MG63 (cell line): ENCODE measurements around the gene KAZALD1. TPM values are rescaled to one million over a fixed set of nuclear protein-coding genes. Genes with fewer than 3 reads are reported as not detected.

Experiments used
- DNase-seq: peaks from one replicate; pipeline ENCODE4 v3.0.0-alpha.2; 2020
- H3K27me3 ChIP-seq: fragments of 250-450 bp; sonication (Bioruptor Pico); 2 replicates; pipeline ENCODE4 v1.5.1; 2020; ENCODE audit warnings: mild to moderate bottlenecking, moderate library complexity
- H3K36me3 ChIP-seq: fragments of 250-450 bp; sonication (Bioruptor Pico); 2 replicates; pipeline ENCODE4 v1.5.1; 2020; ENCODE audit warnings: mild to moderate bottlenecking, moderate library complexity
- H3K4me3 ChIP-seq: fragments of 250-450 bp; sonication (Bioruptor Pico); 2 replicates; pipeline ENCODE4 v1.5.1; 2020; ENCODE audit warnings: mild to moderate bottlenecking, moderate library complexity
- H3K9me3 ChIP-seq: fragments of 250-450 bp; sonication (Bioruptor Pico); 2 replicates; pipeline ENCODE4 v1.5.1; 2020; ENCODE audit warnings: mild to moderate bottlenecking, moderate library complexity
- total RNA-seq: library from RNA; depleted of rRNA; stranded (reverse); fragments of >200 nt; shearing (Covaris generic); gene quantifications from 2 replicates; pipeline ENCODE4 v1.2.3, GENCODE V29; 2014; ENCODE audit warnings: low replicate concordance

KAZALD1 gene
- total RNA-seq, 1 experiment from 2014 or later = 54.4 TPM

- H3K9me3 ChIP-seq = no peaks in the 10 kb centered on the region
- no peaks in the 10 kb centered on the region; the same call in 1 of the 2 replicates for H3K27me3 ChIP-seq
- no peaks in the 10 kb centered on the region for H3K36me3 ChIP-seq
- no peak overlapping the region for H3K4me3 ChIP-seq
- DNase-seq = no peak
Observed at GRCh38 chr10:101094121-101094879, 32.5 kb downstream of the KAZALD1 start.

DNA sequence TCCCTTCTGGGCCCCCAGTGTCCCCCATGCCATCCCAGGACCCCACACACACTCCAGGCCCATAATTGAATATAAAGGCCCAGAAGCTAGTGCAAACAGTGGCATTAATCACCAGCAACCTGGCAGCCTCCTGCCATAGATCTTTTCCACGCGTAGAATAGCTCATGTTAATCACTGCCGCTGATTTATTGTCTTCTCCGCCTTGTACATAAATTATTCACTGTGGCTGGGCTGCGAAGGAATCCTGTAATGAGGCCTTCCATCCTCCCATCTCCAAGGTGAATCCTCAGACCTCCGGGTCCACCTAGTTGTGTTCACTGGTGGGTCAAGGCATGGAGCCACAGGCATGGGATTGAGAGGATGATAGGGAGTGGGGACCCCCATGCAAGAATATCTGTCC lies 33.2 kb downstream of the KAZALD1 start:
- Histone ChIP-seq H3K36me3 (no peaks in the 10 kb centered on the region), H3K4me3 (no peak overlapping the region), H3K9me3 (no peaks in the 10 kb centered on the region), H3K27me3 (no peaks in the 10 kb centered on the region; the same call in 1 of the 2 replicates)
- DNase-seq = no peak

- peak; percentile 60 for DNase-seq
- no peak overlapping the region for H3K4me3 ChIP-seq
- H3K9me3 ChIP-seq = no peaks in the 10 kb centered on the region
- no peaks in the 10 kb centered on the region for H3K36me3 ChIP-seq
- no peaks in the 10 kb centered on the region; the same call in 1 of the 2 replicates for H3K27me3 ChIP-seq
Observed at GRCh38 chr10:101095550-101096213, 33.9 kb downstream of the KAZALD1 start.

DNA sequence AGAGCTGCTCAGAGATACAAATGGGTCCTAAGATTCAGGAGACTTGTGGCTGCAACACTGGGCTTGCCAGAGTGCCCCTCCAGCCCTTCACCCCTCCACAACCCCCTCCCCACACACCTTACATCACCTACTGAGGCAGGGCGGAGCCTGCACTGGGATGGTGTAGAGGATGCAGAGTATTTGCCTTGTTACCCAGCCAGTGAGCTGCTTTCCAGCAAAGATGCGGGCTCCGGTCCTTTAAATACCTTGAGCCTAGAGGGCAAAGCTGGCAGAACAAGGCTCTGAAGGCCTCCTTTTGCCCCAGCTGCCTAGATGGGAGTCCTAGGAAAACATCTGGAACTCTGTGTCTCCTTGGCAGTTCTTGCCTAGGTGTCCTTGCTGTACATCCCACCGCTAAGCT lies 34.6 kb downstream of the KAZALD1 start:
- Histone ChIP-seq H3K27me3 (peaks cover 4% of the 10 kb centered on the region; the same call in 1 of the 2 replicates), H3K9me3 (no peaks in the 10 kb centered on the region), H3K4me3 (no peak overlapping the region), H3K36me3 (no peaks in the 10 kb centered on the region)
- DNase-seq = no peak

DNA sequence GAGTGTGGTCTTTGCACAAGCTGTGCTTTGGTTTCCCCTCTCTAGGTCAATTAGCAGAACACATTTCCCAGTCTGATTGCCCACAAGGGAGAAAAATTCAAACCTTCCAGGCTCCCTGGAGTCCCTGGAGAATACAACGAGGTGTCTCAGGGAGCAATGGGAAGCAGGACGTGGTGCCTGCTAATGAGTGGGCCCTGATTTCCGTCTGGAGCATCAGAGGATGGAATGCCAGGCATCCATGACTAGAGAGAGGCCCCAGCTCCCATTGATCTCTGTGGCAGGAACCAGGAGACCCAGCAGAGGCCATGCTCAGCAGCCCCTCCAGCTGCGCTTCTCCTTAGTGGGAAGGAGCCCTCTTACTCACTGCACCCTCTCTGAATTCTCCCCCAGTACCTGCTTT lies 36.1 kb downstream of the KAZALD1 start:
- Histone ChIP-seq H3K27me3 (peaks cover 9% of the 10 kb centered on the region; the same call in 1 of the 2 replicates), H3K4me3 (no peak overlapping the region), H3K9me3 (no peaks in the 10 kb centered on the region), H3K36me3 (no peaks in the 10 kb centered on the region)
- no peak for DNase-seq

- peaks cover 9% of the 10 kb centered on the region; the same call in 1 of the 2 replicates for H3K27me3 ChIP-seq
- no peaks in the 10 kb centered on the region for H3K9me3 ChIP-seq
- no peaks in the 10 kb centered on the region for H3K36me3 ChIP-seq
- DNase-seq = no peak
- H3K4me3 ChIP-seq = no peak overlapping the region
Observed at GRCh38 chr10:101099901-101100300, 38.1 kb downstream of the KAZALD1 start.

DNA sequence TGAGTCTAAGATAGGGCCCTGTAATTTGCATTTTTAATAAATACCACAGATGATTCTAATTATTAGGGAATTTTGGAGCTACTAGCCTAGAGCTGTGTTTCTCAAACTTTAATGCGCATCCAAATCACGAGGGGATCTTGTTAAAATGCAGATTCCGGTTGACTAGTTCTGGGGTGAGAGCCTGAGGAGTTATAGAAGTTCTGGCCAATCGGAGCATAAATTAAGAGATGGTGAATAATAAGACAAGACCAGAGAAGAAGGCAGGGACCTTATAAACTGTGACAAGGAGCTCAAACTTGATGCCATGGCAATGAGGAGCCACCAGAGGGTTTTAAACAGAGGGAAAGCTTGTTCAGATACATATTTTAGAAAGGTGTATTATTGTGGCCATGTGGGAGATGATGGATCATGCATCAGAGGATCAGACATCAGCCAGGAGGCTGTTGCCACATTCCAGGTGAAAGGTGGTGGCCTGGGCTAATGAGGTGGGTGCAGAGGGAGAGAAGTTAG lies 39.6 kb downstream of the KAZALD1 start:
- no peak for DNase-seq
- H3K36me3 ChIP-seq = no peaks in the 10 kb centered on the region
- peaks cover 9% of the 10 kb centered on the region; the same call in 1 of the 2 replicates for H3K27me3 ChIP-seq
- no peaks in the 10 kb centered on the region for H3K9me3 ChIP-seq
- no peak overlapping the region for H3K4me3 ChIP-seq

- Histone ChIP-seq H3K4me3 (no peak overlapping the region), H3K36me3 (no peaks in the 10 kb centered on the region), H3K9me3 (no peaks in the 10 kb centered on the region), H3K27me3 (peaks cover 9% of the 10 kb centered on the region; the same call in 1 of the 2 replicates)
- no peak for DNase-seq
Observed at GRCh38 chr10:101103430-101103829, 41.6 kb downstream of the KAZALD1 start.

DNA sequence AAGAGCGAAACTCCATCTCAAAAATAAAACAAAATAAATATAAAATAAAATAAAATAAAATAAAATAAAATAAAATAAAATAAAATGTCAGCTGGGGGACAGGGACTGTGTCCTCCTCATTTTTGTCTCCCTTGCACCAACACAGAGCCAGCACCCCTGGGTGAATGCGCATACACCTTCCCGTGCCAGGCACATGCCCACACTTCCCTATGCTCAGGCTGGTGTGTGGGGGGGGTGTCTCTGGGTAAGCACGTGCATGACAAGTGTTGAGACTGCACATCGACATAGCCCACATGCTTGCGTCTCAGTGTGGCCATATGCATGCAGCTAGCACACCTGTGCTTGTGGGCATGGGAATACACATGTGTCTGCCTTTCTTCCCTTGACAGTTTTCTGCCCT lies 44.6 kb downstream of the KAZALD1 start:
- Histone ChIP-seq H3K9me3 (no peaks in the 10 kb centered on the region), H3K27me3 (peaks cover 6% of the 10 kb centered on the region; the same call in 1 of the 2 replicates), H3K36me3 (no peaks in the 10 kb centered on the region), H3K4me3 (no peak overlapping the region)
- no peak for DNase-seq

DNA sequence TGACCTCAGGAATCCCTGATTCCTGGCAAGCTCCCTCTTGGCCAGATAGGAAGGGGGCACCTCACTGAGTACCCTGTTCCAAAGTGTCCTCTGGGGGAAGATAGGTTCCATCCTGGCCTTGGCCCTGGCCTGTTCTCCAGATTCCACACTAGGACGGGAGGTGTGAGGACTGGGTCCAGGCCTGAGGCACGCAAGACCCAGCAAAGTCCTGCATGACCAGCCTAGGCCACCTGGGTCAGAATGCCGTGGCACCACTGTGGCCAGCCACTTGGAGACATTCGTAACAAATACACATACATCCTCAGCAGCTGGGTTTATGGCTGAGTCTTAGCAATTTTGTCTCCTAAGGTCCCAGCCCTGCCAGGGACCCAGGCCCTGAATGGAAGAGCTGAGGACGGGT lies 46.0 kb downstream of the KAZALD1 start:
- H3K9me3 ChIP-seq = no peaks in the 10 kb centered on the region
- no peaks in the 10 kb centered on the region for H3K36me3 ChIP-seq
- H3K27me3 ChIP-seq = no peaks in the 10 kb centered on the region
- DNase-seq = no peak
- H3K4me3 ChIP-seq = no peak overlapping the region

GRCh38 chr10:101110856-101111523 lies 49.2 kb downstream of the KAZALD1 start:
- H3K27me3 ChIP-seq = no peaks in the 10 kb centered on the region
- H3K36me3 ChIP-seq = no peaks in the 10 kb centered on the region
- H3K9me3 ChIP-seq = no peaks in the 10 kb centered on the region
- H3K4me3 ChIP-seq = no peak overlapping the region
- no peak for DNase-seq

DNA sequence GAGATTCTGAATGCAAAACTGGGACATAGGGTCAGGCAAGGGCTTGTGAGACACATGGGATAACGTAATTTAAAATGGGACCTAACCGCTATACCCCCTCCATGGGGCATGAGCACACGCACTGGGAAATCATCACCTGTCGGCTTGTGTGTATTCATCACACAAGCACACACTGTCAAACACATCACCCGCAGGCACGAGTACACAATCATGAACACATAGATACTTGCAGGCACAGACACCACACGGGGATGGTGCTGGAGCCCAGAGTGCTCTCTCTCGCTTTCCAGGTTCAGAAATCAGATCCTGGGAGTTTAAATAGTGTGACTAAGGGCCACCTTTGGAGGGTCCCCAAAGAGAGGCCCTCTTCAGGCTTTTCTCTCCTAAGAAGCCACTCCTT lies 49.8 kb downstream of the KAZALD1 start:
- DNase-seq = no peak
- Histone ChIP-seq H3K36me3 (no peaks in the 10 kb centered on the region), H3K9me3 (no peaks in the 10 kb centered on the region), H3K27me3 (no peaks in the 10 kb centered on the region; the same call in 1 of the 2 replicates), H3K4me3 (no peak overlapping the region)

GRCh38 chr10:101112799-101113594 lies 51.2 kb downstream of the KAZALD1 start:
- H3K4me3 ChIP-seq = no peak overlapping the region
- H3K27me3 ChIP-seq = peaks cover 3% of the 10 kb centered on the region; the same call in 1 of the 2 replicates
- no peaks in the 10 kb centered on the region for H3K36me3 ChIP-seq
- DNase-seq = no peak
- H3K9me3 ChIP-seq = no peaks in the 10 kb centered on the region

- peaks cover 3% of the 10 kb centered on the region; the same call in 1 of the 2 replicates for H3K27me3 ChIP-seq
- H3K4me3 ChIP-seq = no peak overlapping the region
- no peaks in the 10 kb centered on the region for H3K9me3 ChIP-seq
- no peak for DNase-seq
- H3K36me3 ChIP-seq = no peaks in the 10 kb centered on the region
Observed at GRCh38 chr10:101113890-101114403, 52.2 kb downstream of the KAZALD1 start.

DNA sequence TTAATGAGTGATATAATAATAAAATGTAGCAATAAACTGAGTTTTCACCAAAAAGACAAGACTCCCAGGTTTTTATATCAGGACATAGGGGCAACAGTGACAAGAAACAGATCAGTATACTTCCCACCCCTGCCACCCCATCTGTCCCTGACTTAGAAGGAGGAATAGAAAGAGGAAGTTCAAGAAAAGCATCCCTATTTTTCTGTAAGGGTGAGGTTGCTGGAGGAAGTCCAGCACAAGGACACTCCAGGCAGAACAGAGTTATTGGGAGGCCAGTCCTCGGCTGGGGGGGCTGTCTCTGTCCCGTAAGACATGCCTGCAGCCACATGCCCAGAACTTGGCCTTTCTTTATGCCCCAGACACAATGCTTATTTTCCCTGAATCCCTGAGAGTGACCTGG lies 52.9 kb downstream of the KAZALD1 start:
- H3K27me3 ChIP-seq = peaks cover 3% of the 10 kb centered on the region; the same call in 1 of the 2 replicates
- H3K36me3 ChIP-seq = no peaks in the 10 kb centered on the region
- no peaks in the 10 kb centered on the region for H3K9me3 ChIP-seq
- H3K4me3 ChIP-seq = no peak overlapping the region
- no peak for DNase-seq
